Nasal cavity respiratory epithelium epithelial cell of viscerocranial mucosa (primary cell): Measurements from ENCODE around the gene F10. TPM values are rescaled to one million over a fixed set of nuclear protein-coding genes. Genes with fewer than 3 reads are reported as not detected.

ENCODE experiments used
- total RNA-seq: library from RNA; depleted of rRNA; stranded (reverse); fragments of >200 nt; gene quantifications from 2 replicates; pipeline ENCODE4 v1.2.3, GENCODE V29; 2014

Gene F10
- total RNA-seq = not detected in 2 replicates

DNA sequence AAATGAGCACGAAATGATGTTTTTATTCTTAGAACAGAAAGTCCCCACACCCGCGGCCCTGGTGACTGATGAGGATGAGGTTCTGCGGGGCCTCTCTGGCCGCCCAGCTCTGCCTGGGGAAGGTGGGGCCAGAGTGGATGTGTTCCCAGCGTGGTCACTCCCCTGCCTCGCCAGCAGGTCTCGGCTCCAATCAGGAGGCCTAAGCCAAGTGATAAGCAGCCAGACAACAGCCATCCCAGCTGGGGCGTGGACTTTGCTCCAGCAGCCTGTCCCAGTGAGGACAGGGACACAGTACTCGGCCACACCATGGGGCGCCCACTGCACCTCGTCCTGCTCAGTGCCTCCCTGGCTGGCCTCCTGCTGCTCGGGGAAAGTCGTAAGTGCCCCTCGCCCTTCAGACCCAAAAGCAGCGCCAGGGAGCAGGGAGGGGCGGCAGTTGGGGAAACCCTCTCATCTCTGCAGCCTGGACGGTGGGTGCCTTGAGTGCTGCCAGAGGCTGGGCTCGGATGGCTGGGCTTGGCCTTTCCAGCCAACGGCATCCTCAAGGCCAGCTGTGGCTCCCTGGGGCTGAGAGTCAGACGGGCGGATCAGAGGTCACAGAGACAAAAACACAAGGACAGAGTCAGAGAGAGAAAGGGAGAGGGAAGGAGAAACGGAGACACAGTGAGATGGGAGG, at the start of gene F10:
TSS of gene F10 (plus strand) at position 250 of the 676 bp plus-strand sequence. CDS start at position 307, 57 bp downstream.

GRCh38 chr13:113105032-113105920, 17.3 kb upstream of the F10 start, which contains the start of gene F7:
Gene F7, plus strand, starts transcription at chr13:113105791. Its CDS starts 51 bp downstream, at chr13:113105842.

DNA sequence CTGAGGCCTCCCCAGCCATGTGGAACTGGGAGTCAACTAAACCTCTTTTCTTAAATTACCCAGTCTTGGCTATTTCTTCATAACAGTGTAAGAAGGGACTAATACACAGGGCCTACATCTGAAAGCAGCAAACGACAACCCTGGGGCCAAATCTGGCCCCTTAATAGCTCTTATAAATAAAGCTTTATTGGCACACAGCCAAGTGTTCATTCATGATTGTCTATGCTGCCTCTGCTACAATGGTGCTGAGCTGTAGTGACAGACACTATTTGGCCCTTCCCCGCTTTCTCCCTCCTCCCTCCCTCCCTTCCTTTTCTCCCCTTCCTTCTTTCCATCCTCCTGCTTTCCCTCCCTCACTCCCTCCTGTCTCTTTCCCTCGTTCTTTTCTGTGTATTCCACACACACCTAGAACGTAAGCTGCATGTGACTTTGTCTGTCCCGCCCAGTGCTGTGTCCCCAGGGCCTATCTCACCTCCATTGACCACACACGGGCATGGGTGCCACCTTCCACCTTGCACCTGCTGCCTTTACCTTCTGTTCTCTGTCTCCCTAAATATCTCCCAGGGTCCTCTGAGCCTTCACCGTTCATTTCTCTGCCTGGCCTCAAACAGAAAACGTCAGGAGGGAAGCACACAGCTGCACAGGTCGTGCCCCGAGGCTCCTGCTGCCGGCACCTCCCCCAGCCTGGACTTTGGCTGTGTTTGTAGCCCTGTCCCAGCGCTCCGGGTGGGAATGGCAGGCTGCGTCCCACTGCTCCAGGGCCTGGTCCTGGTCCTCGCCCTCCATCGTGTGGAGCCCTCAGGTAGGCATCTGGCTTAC, 35.5 kb downstream of the F10 start, which contains the start of gene PROZ:
TSS of gene PROZ (plus strand) at position 720 of the 819 bp plus-strand sequence. CDS start at position 733, 13 bp downstream.

Other genes with a start within 250 kb of the F10 start
- under 0.01 and 0.50 TPM in 2 replicates for gene MCF2L, start 153.6 kb upstream of the F10 start, total RNA-seq
- not detected in 2 replicates for gene F7, start 17.0 kb upstream of the F10 start, total RNA-seq
- gene PROZ, start 35.8 kb downstream of the F10 start, total RNA-seq = not detected in 2 replicates
- gene PCID2, start 85.9 kb downstream of the F10 start, total RNA-seq = 46.1 and 72.5 TPM in 2 replicates
- 118 and 166 TPM in 2 replicates for gene CUL4A, start 86.8 kb downstream of the F10 start, total RNA-seq
- 250 and 365 TPM in 2 replicates for gene LAMP1, start 174.4 kb downstream of the F10 start, total RNA-seq
- gene GRTP1, start 241.3 kb downstream of the F10 start, total RNA-seq = 6.5 and 9.3 TPM in 2 replicates